Vagina (tissue), 2 donors: ENCODE data around the gene UPP2. TPM values are rescaled to one million over a fixed set of nuclear protein-coding genes. Genes with fewer than 3 reads are reported as not detected.

ENCODE experiments used
- DNase-seq, 2 donors: peaks; one replicate each; pipeline ENCODE4 v3.0.0-alpha.2; 2017; ENCODE audit errors: extremely low spot score in 2 of 2
- H3K27ac ChIP-seq: fragments of 200-600 bp; sonication (generic); one replicate; pipeline ENCODE4 v1.5.1; 2019
- H3K27me3 ChIP-seq: fragments of 200-600 bp; sonication (generic); one replicate; pipeline ENCODE4 v1.5.1; 2019
- H3K36me3 ChIP-seq, 2 donors: fragments of 200-600 bp; sonication (generic); one replicate each; pipeline ENCODE4 v1.5.1; 2017 to 2019
- H3K4me1 ChIP-seq: fragments of 200-600 bp; sonication (generic); one replicate; pipeline ENCODE4 v1.5.1; 2019
- H3K4me3 ChIP-seq, 2 donors: fragments of 200-600 bp; sonication (generic); 1 replicate in 1 of 2; 2 replicates in 1 of 2; pipeline ENCODE4 v1.5.1; 2016 to 2019
- H3K9me3 ChIP-seq: fragments of 200-600 bp; sonication (generic); one replicate; pipeline ENCODE4 v1.5.1; 2019
- CTCF ChIP-seq, 3 experiments: fragments of 450-650 bp in 2 of 3; fragments of 200-600 bp in 1 of 3; sonication (generic) in 1 of 3; IDR thresholded peaks; one replicate each; pipeline ENCODE4 v1.5.1; 2017 to 2019; ENCODE audit warnings: antibody characterized with exemption in 3 of 3, mild to moderate bottlenecking in 2 of 3, moderate library complexity in 2 of 3
- POLR2A ChIP-seq, 2 donors: fragments of 450-650 bp; IDR thresholded peaks; one replicate each; pipeline ENCODE4 v1.6.1; 2017; ENCODE audit warnings: antibody characterized with exemption in 2 of 2, mild to moderate bottlenecking in 2 of 2, moderate library complexity in 2 of 2
- POLR2AphosphoS5 ChIP-seq, 2 donors: sonication (generic); formaldehyde crosslinking; IDR thresholded peaks; one replicate each; pipeline ENCODE4 v1.9.0; 2017; ENCODE audit warnings: antibody characterized with exemption in 2 of 2, mild to moderate bottlenecking in 2 of 2, low read depth in 1 of 2; ENCODE audit not compliant: insufficient read depth in 1 of 2
- intact Hi-C: fragments of 100-400 bp; cut with DNase I; formaldehyde crosslinking; loops from one replicate; pipeline ENCODE4 v1.15.1; 2023
- total RNA-seq: library from RNA; depleted of rRNA; stranded (reverse); fragments of >200 nt; gene quantifications from one replicate; pipeline ENCODE4 v1.2.3, GENCODE V29; 2016

The UPP2 gene
- total RNA-seq, 1 donor from 2014 or later, result not detected

DNA sequence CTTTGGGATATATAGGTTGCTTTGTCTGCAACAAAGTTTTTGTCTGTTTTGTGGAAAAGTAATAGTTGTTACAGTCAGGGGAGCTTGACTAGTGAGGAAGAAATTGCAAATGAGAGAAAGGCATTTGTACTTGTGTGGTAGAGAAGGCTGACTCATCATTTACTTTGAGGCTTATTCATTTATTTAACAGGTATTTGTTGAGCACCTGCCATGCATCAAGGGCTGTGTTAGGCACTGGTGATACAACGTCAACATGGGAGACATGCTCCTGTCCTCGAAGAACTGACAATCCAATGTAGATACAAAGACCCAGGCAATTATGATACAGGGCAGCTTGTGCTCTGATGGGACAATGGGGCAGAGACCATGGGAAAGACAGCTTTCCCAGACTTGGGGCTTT, 79.5 kb downstream of the UPP2 start:
- H3K27ac ChIP-seq, result no peak overlapping the region
- no peaks in the 10 kb centered on the region for H3K36me3 ChIP-seq
- intact Hi-C loops, result no loop called here
- no peaks in the 10 kb centered on the region for H3K4me1 ChIP-seq
- H3K4me3 ChIP-seq, result no peak overlapping the region
- H3K9me3 ChIP-seq, result no peaks in the 10 kb centered on the region
- no peaks in the 10 kb centered on the region for H3K27me3 ChIP-seq
- DNase-seq, result no peak
- TF ChIP-seq CTCF (IDR thresholded peaks at IDR 0.05), result no peak
- no peak for TF ChIP-seq POLR2A (IDR thresholded peaks at IDR 0.05)
- TF ChIP-seq POLR2AphosphoS5 (IDR thresholded peaks at IDR 0.05; ENCODE audit: insufficient read depth in 1 of 2, low read depth in 1 of 2), result no peak

GRCh38 chr2:158182676-158183295, 81.1 kb downstream of the UPP2 start:
- no peaks in the 10 kb centered on the region for H3K4me1 ChIP-seq
- H3K27me3 ChIP-seq, result no peaks in the 10 kb centered on the region
- H3K4me3 ChIP-seq, result no peak overlapping the region
- no peaks in the 10 kb centered on the region for H3K36me3 ChIP-seq
- H3K9me3 ChIP-seq, result no peaks in the 10 kb centered on the region
- intact Hi-C loops, result no loop called here
- H3K27ac ChIP-seq, result no peak overlapping the region
- TF ChIP-seq POLR2AphosphoS5 (IDR thresholded peaks at IDR 0.05; ENCODE audit: insufficient read depth in 1 of 2, low read depth in 1 of 2), result no peak
- no peak for TF ChIP-seq POLR2A (IDR thresholded peaks at IDR 0.05)
- TF ChIP-seq CTCF (IDR thresholded peaks at IDR 0.05), result no peak
- no peak for DNase-seq

GRCh38 chr2:158184001-158184400, 82.3 kb downstream of the UPP2 start:
- Histone ChIP-seq H3K4me1 (no peaks in the 10 kb centered on the region), H3K4me3 (no peak overlapping the region), H3K9me3 (no peaks in the 10 kb centered on the region), H3K27me3 (no peaks in the 10 kb centered on the region), H3K36me3 (no peaks in the 10 kb centered on the region), H3K27ac (no peak overlapping the region)
- no peak for TF ChIP-seq POLR2A (IDR thresholded peaks at IDR 0.05)
- no peak for TF ChIP-seq POLR2AphosphoS5 (IDR thresholded peaks at IDR 0.05; ENCODE audit: insufficient read depth in 1 of 2, low read depth in 1 of 2)
- TF ChIP-seq CTCF (IDR thresholded peaks at IDR 0.05), result no peak
- intact Hi-C loops, result no loop called here
- no peak for DNase-seq

DNA sequence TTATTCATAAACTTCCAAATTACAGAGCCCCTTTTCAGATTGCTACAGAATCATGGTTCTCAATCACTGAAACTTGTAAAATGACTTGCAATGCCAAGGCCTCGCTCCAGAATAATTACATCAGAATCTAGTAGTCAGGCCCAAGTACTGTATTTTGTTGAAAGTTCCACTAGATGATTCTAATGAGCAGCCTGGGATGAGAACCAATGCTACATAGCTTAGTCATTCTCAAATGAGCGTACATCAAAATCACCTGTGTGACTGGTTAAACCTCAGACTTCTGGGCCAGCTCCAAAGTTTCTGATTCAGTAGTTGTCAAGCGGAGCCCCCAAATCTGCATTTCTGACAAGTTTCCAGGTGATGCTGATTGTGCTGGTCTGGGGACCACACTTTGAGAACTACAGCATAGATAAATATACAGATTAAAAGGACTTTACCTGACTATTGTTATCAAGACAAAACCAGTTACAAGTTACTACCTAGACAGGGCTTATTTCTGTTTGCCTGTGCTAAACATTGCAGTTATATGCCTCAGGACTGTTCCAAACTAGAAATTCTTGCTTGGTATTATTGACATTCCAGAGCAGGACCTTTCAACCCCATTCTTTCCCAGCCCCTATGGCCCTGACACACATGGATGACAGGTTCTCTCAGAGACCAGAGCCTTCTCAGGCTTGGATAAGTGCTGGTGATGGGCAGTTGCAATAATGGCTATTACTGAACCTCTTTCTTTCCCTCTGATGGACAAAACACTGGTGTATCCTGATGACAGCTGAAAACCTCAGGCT, 83.1 kb downstream of the UPP2 start:
- H3K27ac ChIP-seq, result no peak overlapping the region
- DNase-seq, result no peak
- H3K4me1 ChIP-seq, result no peaks in the 10 kb centered on the region
- no peaks in the 10 kb centered on the region for H3K9me3 ChIP-seq
- no peaks in the 10 kb centered on the region for H3K36me3 ChIP-seq
- H3K4me3 ChIP-seq, result no peak overlapping the region
- intact Hi-C loops, result no loop called here
- no peaks in the 10 kb centered on the region for H3K27me3 ChIP-seq
- no peak for TF ChIP-seq POLR2A (IDR thresholded peaks at IDR 0.05)
- no peak for TF ChIP-seq CTCF (IDR thresholded peaks at IDR 0.05)
- TF ChIP-seq POLR2AphosphoS5 (IDR thresholded peaks at IDR 0.05; ENCODE audit: insufficient read depth in 1 of 2, low read depth in 1 of 2), result no peak

Other genes with a start within 250 kb of the UPP2 start
- gene ACVR1, start 225.5 kb upstream of the UPP2 start, total RNA-seq, result 25.8 TPM